ENCODE data around the gene KLHDC2.
"Not testable (repeated sequence)": the region's sequence is repeated elsewhere in the genome, so short reads cannot be mapped to it uniquely, and the experiment has no call there.

The KLHDC2 gene

GRCh38 chr14:49745191-49745590, 22.8 kb upstream of the KLHDC2 start:
- TF ChIP-seq CTCF (IDR thresholded peaks at IDR 0.05; ENCODE audit: low read depth, low read length), result no peak
- DNase-seq (ENCODE audit: low read depth, low spot score), result no peak
- in situ Hi-C loops (cut with HindIII; ENCODE audit: low sequenced_read_pairs), result no loop called here

DNA sequence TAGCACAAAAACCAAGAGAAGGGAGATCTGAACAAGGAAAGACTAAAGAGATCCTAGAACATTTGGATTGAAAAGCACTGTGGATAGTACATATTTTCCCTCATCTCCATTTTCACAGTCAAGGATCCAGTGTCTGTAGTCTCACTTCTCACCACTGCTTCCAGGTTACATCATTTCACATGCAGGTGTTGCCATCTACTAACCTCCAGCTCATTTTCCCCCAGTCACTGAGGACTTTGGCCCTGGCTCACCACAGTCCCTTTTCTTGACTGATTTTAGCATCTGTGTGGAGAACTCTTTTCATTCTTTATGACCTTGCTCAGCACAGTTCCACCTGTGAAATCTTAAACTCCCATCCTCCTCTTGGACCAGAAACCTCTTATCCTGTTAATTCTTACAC, 21.5 kb upstream of the KLHDC2 start:
- in situ Hi-C loops (cut with HindIII; ENCODE audit: low sequenced_read_pairs); DNase-seq (ENCODE audit: low read depth, low spot score); H3K4me3 ChIP-seq (ENCODE audit: low read depth, low read length): not testable (repeated sequence)

More at GRCh38 chr14:49745191-49745590, 22.8 kb upstream of the KLHDC2 start:
- H3K4me3 ChIP-seq (ENCODE audit: low read depth, low read length), result no peak overlapping the region

DNA sequence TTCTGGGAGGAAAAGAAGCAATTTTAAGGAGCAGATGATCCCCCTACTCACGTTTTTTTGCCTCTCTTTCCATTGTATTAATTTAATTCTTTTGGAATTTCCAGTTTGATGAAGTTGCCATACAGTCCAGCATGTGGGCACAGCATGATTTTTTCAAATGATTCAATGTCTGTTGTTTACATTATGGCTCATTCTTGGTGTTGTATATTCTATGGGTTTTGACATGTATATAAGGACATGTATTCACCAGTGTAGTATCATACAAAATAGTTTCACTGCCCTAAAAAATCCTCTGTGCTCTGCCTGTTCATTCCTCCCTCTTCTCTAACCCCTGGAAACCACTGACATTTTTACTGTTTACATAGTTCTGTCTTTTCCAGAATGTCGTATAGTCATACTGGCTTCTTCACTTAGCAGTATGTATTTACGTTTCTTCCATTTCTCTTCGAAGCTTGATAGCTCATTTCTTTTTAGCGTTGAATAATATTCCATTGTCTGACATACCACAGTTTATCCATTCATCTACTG, 13.3 kb upstream of the KLHDC2 start:
- no peak for TF ChIP-seq CTCF (IDR thresholded peaks at IDR 0.05; ENCODE audit: low read depth, low read length)
- in situ Hi-C loops (cut with HindIII; ENCODE audit: low sequenced_read_pairs), result no loop called here
- no peak for DNase-seq (ENCODE audit: low read depth, low spot score)

GRCh38 chr14:49755378-49755777, 12.6 kb upstream of the KLHDC2 start:
- H3K4me3 ChIP-seq (ENCODE audit: low read depth, low read length), result no peak overlapping the region
- no peak for TF ChIP-seq CTCF (IDR thresholded peaks at IDR 0.05; ENCODE audit: low read depth, low read length)
- DNase-seq (ENCODE audit: low read depth, low spot score), result no peak
- in situ Hi-C loops (cut with HindIII; ENCODE audit: low sequenced_read_pairs), result no loop called here

More for the DNA sequence above, 13.3 kb upstream of the KLHDC2 start:
- H3K4me3 ChIP-seq (ENCODE audit: low read depth, low read length), result no peak overlapping the region

GRCh38 chr14:49761839-49762551, 6.0 kb upstream of the KLHDC2 start:
- H3K4me3 ChIP-seq (ENCODE audit: low read depth, low read length), result no peak overlapping the region
- in situ Hi-C loops (cut with HindIII; ENCODE audit: low sequenced_read_pairs), result no loop called here
- no peak for DNase-seq (ENCODE audit: low read depth, low spot score)
- TF ChIP-seq CTCF (IDR thresholded peaks at IDR 0.05; ENCODE audit: low read depth, low read length), result no peak

- no peak for DNase-seq (ENCODE audit: low read depth, low spot score)
- H3K4me3 ChIP-seq (ENCODE audit: low read depth, low read length), result peak overlapping the region; percentile 87
- no peak for TF ChIP-seq CTCF (IDR thresholded peaks at IDR 0.05; ENCODE audit: low read depth, low read length)
- in situ Hi-C loops (cut with HindIII; ENCODE audit: low sequenced_read_pairs), result no loop called here
Measured at GRCh38 chr14:49766839-49767238, 1.1 kb upstream of the KLHDC2 start.

- peak overlapping the region; percentile 87 for H3K4me3 ChIP-seq (ENCODE audit: low read depth, low read length)
- no peak for DNase-seq (ENCODE audit: low read depth, low spot score)
- no peak for TF ChIP-seq CTCF (IDR thresholded peaks at IDR 0.05; ENCODE audit: low read depth, low read length)
- in situ Hi-C loops (cut with HindIII; ENCODE audit: low sequenced_read_pairs), result no loop called here
Measured at GRCh38 chr14:49767270-49767570, 733 bp upstream of the KLHDC2 start.

Data from astrocyte of the spinal cord (primary cell).